A549 (cell line): ENCODE measurements around the gene KLHL6. TPM values are rescaled to one million over a fixed set of nuclear protein-coding genes. Genes with fewer than 3 reads are reported as not detected.

ENCODE experiments used
- ATAC-seq, 2 experiments: fragments of 200-7000 bp in 1 of 2; fragments of >200 bp in 1 of 2; cut with Nextera tagmentation in 1 of 2; cut with Tn5 transposase in 1 of 2; 3 replicates each; pipeline versions ENCODE4 v1.8.0 to v1.9.1; 2018 to 2020; ENCODE audit warnings: mild to moderate bottlenecking in 1 of 2, moderate library complexity in 1 of 2
- CTCF ChIA-PET: fragments of 300-600 bp; sonication (Branson Sonifier 250); formaldehyde crosslinking; extraction: SDS; loops from one replicate; lab custom pipeline; 2021; ENCODE audit warnings: antibody characterized with exemption, inconsistent platforms; lab: Yijun Ruan, JAX
- POLR2A ChIA-PET: fragments of 350-600 bp; formaldehyde crosslinking; extraction: SDS; loops from one replicate; lab custom pipeline; 2021; ENCODE audit warnings: antibody characterized with exemption, inconsistent platforms; lab: Yijun Ruan, JAX
- DNase-seq, 2 experiments: peaks; one replicate each; pipeline versions ENCODE4 v3.0.0 to v3.0.0-alpha.2; 2011 to 2016; ENCODE audit warnings: low read depth in 1 of 2, low spot score in 1 of 2
- FAIRE-seq: peaks from 2 replicates; lab custom pipeline; 2011; peaks lifted over from hg19 to GRCh38; lab: Jason Lieb, UNC
- H3K27ac ChIP-seq, 2 experiments: fragments of >200 bp; sonication (Bioruptor Twin); formaldehyde crosslinking; 3 replicates each; pipeline ENCODE4 v1.5.1; 2016 to 2017
- H3K4me1 ChIP-seq: fragments of >200 bp; sonication (Bioruptor Twin); formaldehyde crosslinking; 3 replicates; pipeline ENCODE4 v1.6.1; 2016
- H3K4me2 ChIP-seq: fragments of >200 bp; sonication (Bioruptor Twin); formaldehyde crosslinking; 3 replicates; pipeline ENCODE4 v1.6.1; 2016
- H3K4me3 ChIP-seq: fragments of >200 bp; sonication (Bioruptor Twin); formaldehyde crosslinking; 3 replicates; pipeline ENCODE4 v1.5.1; 2016
- H3K9me3 ChIP-seq: fragments of >200 bp; sonication (Bioruptor Twin); formaldehyde crosslinking; 3 replicates; pipeline ENCODE4 v1.6.1; 2016
- BCL3 ChIP-seq: fragments of >200 bp; sonication (Bioruptor Twin); formaldehyde crosslinking; IDR thresholded peaks from 3 replicates; pipeline ENCODE4 v1.6.1; 2016
- CBX2 ChIP-seq: fragments of 200-600 bp; sonication (generic); IDR thresholded peaks from 2 replicates; pipeline ENCODE4 v1.6.1; 2016; ENCODE audit warnings: low read depth, mild to moderate bottlenecking, borderline replicate concordance
- CBX8 ChIP-seq: fragments of 200-600 bp; sonication (generic); IDR thresholded peaks from 2 replicates; pipeline ENCODE4 v1.6.1; 2016
- CEBPB ChIP-seq, 2 experiments: fragments of >200 bp in 1 of 2; sonication (Bioruptor Twin) in 1 of 2; formaldehyde crosslinking in 1 of 2; IDR thresholded peaks; 2 replicates each; pipeline ENCODE4 v1.6.1; 2012 to 2016
- E2F6 ChIP-seq: IDR thresholded peaks from 2 replicates; pipeline ENCODE4 v1.6.1; 2012; ENCODE audit warnings: low read depth, borderline replicate concordance
- EHMT2 ChIP-seq: fragments of 200-600 bp; sonication (generic); IDR thresholded peaks from 2 replicates; pipeline ENCODE4 v1.6.1; 2016; ENCODE audit warnings: antibody characterized with exemption, low read depth, mild to moderate bottlenecking, moderate library complexity
- ESRRA ChIP-seq: fragments of 150-350 bp; IDR thresholded peaks from 2 replicates; pipeline ENCODE4 v1.6.1; 2014; ENCODE audit warnings: mild to moderate bottlenecking, low read length, borderline replicate concordance
- FOXS1 ChIP-seq: fragments of 250-450 bp; sonication (Bioruptor Pico); IDR thresholded peaks from 2 replicates; pipeline ENCODE4 v1.5.0; 2020; ENCODE audit warnings: mild to moderate bottlenecking, moderate library complexity
- GATA3 ChIP-seq: IDR thresholded peaks from 2 replicates; pipeline ENCODE4 v1.6.1; 2012; ENCODE audit warnings: borderline replicate concordance
- JUNB ChIP-seq: fragments of >200 bp; sonication (Bioruptor Twin); formaldehyde crosslinking; IDR thresholded peaks from 2 replicates; pipeline ENCODE4 v1.6.1; 2016
- MAZ ChIP-seq: fragments of 150-350 bp; IDR thresholded peaks from 2 replicates; pipeline ENCODE4 v1.6.1; 2014; ENCODE audit warnings: antibody characterized with exemption, low read depth, low read length, borderline replicate concordance
- NFE2L2 ChIP-seq: fragments of 150-350 bp; conservative IDR thresholded peaks from 2 replicates; pipeline ENCODE4 v1.6.1; 2014; ENCODE audit warnings: low read length
- NPAS2 ChIP-seq: fragments of 250-450 bp; sonication (Bioruptor Pico); IDR thresholded peaks from 2 replicates; pipeline ENCODE4 v1.8.0; 2022; ENCODE audit warnings: mild to moderate bottlenecking, moderate library complexity, borderline replicate concordance
- NR3C1 ChIP-seq: fragments of >200 bp; sonication (Bioruptor Twin); formaldehyde crosslinking; IDR thresholded peaks from 3 replicates; pipeline ENCODE4 v1.6.1; 2017
- PHF8 ChIP-seq: fragments of 200-600 bp; sonication (generic); IDR thresholded peaks from 2 replicates; pipeline ENCODE4 v1.6.1; 2016; ENCODE audit warnings: low read depth, mild to moderate bottlenecking, antibody characterized with exemption, moderate library complexity, borderline replicate concordance
- POLR2A ChIP-seq: IDR thresholded peaks from 2 replicates; pipeline ENCODE4 v1.6.1; 2012; ENCODE audit warnings: mild to moderate bottlenecking, low read length
- POLR2AphosphoS2 ChIP-seq: conservative IDR thresholded peaks from 2 replicates; pipeline ENCODE4 v1.6.1; 2012; ENCODE audit warnings: low read length, improper control_type of control experiment, inconsistent platforms
- RCOR1 ChIP-seq: fragments of 150-350 bp; IDR thresholded peaks from 2 replicates; pipeline ENCODE4 v1.6.1; 2014; ENCODE audit warnings: antibody characterized with exemption, low read length, low read depth
- RNF2 ChIP-seq: fragments of 200-600 bp; sonication (generic); IDR thresholded peaks from 2 replicates; pipeline ENCODE4 v1.6.1; 2016; ENCODE audit warnings: low read depth, mild to moderate bottlenecking, antibody characterized with exemption, moderate library complexity, borderline replicate concordance
- SMC3 ChIP-seq: fragments of >200 bp; sonication (Bioruptor Twin); formaldehyde crosslinking; IDR thresholded peaks from 3 replicates; pipeline ENCODE4 v1.6.1; 2018; ENCODE audit warnings: inconsistent platforms
- TFCP2L1 ChIP-seq: fragments of 250-450 bp; sonication (Bioruptor Pico); IDR thresholded peaks from 2 replicates; pipeline ENCODE4 v1.5.0; 2021; ENCODE audit warnings: mild to moderate bottlenecking
- TP53 ChIP-seq: fragments of 250-450 bp; sonication (Bioruptor Pico); IDR thresholded peaks from 2 replicates; pipeline ENCODE4 v1.5.0; 2021; ENCODE audit warnings: mild to moderate bottlenecking, moderate library complexity
- ZC3H11A ChIP-seq: fragments of 450-650 bp; IDR thresholded peaks from 2 replicates; pipeline ENCODE4 v1.6.1; 2014; ENCODE audit warnings: antibody characterized with exemption, mild to moderate bottlenecking
- ZSCAN20 ChIP-seq: fragments of 250-450 bp; sonication (Bioruptor Pico); IDR thresholded peaks from 2 replicates; pipeline ENCODE4 v1.8.0; 2022; ENCODE audit warnings: mild to moderate bottlenecking, moderate library complexity
- WGBS: methylation state at CpG from one replicate; pipeline ENCODE4 v1.1.6; 2017; ENCODE audit errors: missing lambda C conversion rate; 5-methylcytosine and 5-hydroxymethylcytosine counted together
- polyA plus RNA-seq, 4 experiments: library from polyadenylated mRNA; depleted of rRNA in 3 of 4; stranded (reverse); fragments of >200 nt; fragmentation: RNase III in 1 of 4; extraction: RNeasy Plus Mini Kit Qiagen cat#74134 plus additional on column Dnase treatment in 1 of 4; gene quantifications; 2 replicates in 3 of 4; 3 replicates in 1 of 4; pipeline ENCODE4 v1.2.3, GENCODE V29; 2011 to 2017
- TF ChIP-seq, protein P1 (sequence below): IDR thresholded peaks from 2 replicates; pipeline ENCODE4 v1.6.1; 2012

Gene KLHL6
- polyA plus RNA-seq, 2 of the 4 experiments (the other 2 are of a cell fraction), result not detected

- H3K4me2 ChIP-seq, result peak overlapping the region; percentile 35
- FAIRE-seq (no peak), DNase-seq (no peak), ATAC-seq (no peak)
- H3K4me1 ChIP-seq, result peaks cover 12% of the 10 kb centered on the region; the same call in 1 of the 3 replicates
- no peaks in the 10 kb centered on the region for H3K9me3 ChIP-seq
- CTCF ChIA-PET, result no interaction called here
- TF ChIP-seq CBX2 (no peak), E2F6 (no peak), RNF2 (no peak), NPAS2 (CRISPR knock-in tag) (no peak), PHF8 (no peak), NR3C1 (no peak), POLR2AphosphoS2 (no peak), TP53 (CRISPR knock-in tag) (no peak), GATA3 (no peak), RCOR1 (no peak)
- TF ChIP-seq, protein P1, sequence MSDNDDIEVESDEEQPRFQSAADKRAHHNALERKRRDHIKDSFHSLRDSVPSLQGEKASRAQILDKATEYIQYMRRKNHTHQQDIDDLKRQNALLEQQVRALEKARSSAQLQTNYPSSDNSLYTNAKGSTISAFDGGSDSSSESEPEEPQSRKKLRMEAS, result no peak
- TF ChIP-seq, all 56 proteins: peak for 0
- no peak overlapping the region for H3K4me3 ChIP-seq
- 89% methylated on average over 19 of the region's 23 CpGs for WGBS
- no peak overlapping the region for H3K27ac ChIP-seq
- POLR2A ChIA-PET, result interaction anchor here (0.9 kb wide), 1 partner anchor 206 kb away, joined by 3 read pairs; the partner anchor contains the start of gene YEATS2
Measured at GRCh38 chr3:183491109-183491922, 64.2 kb downstream of the KLHL6 start.

GRCh38 chr3:183490653-183491052 is 64.9 kb downstream of the KLHL6 start:
- POLR2A ChIA-PET, result interaction anchor here (0.9 kb wide), 1 partner anchor 207 kb away, joined by 3 read pairs; the partner anchor contains the start of gene YEATS2
- CTCF ChIA-PET, result no interaction called here
- TF ChIP-seq SMC3 (no peak), ZSCAN20 (no peak), POLR2A (no peak), JUNB (no peak), ZC3H11A (no peak), MAZ (no peak), GATA3 (no peak), RCOR1 (no peak), CEBPB (IDR thresholded peaks at IDR 0.05) (no peak)
- no peak for ATAC-seq
- DNase-seq, result peak in 1 of 2 experiments; percentile 56
- 70% methylated on average over 6 of the region's 6 CpGs for WGBS
- no peak overlapping the region for H3K27ac ChIP-seq
- H3K4me2 ChIP-seq, result peak overlapping the region; percentile 35
- no peaks in the 10 kb centered on the region for H3K9me3 ChIP-seq
- no peak overlapping the region for H3K4me3 ChIP-seq
- peaks cover 12% of the 10 kb centered on the region; the same call in 1 of the 3 replicates for H3K4me1 ChIP-seq
- FAIRE-seq, result no peak

- CTCF ChIA-PET, result interaction anchor here (0.6 kb wide), 1 partner anchor 23 kb away, joined by 3 read pairs; no protein-coding TSS in a partner anchor
- 0 out of 6 replicates have a peak, but pooled peaks of 1 of the 2 experiments have one; percentile 32 for ATAC-seq
- Histone ChIP-seq H3K4me2 (no peak overlapping the region; the same call in 2 of the 3 replicates), H3K4me1 (peaks cover 12% of the 10 kb centered on the region; the same call in 1 of the 3 replicates), H3K9me3 (no peaks in the 10 kb centered on the region), H3K27ac (no peak overlapping the region), H3K4me3 (no peak overlapping the region)
- no peak for TF ChIP-seq CBX8
- no peak for TF ChIP-seq GATA3
- no peak for TF ChIP-seq NFE2L2
- no peak for TF ChIP-seq ESRRA
- TF ChIP-seq FOXS1 (CRISPR knock-in tag), result no peak
- no peak for TF ChIP-seq EHMT2
- TF ChIP-seq TFCP2L1 (CRISPR knock-in tag), result no peak
- no peak for TF ChIP-seq BCL3
- WGBS, result 80% methylated on average over 9 of the region's 9 CpGs
- no peak for FAIRE-seq
- no peak for DNase-seq
- POLR2A ChIA-PET, result no interaction called here
Measured at GRCh38 chr3:183490211-183490601, 65.3 kb downstream of the KLHL6 start.
